Activated CD4-positive, alpha-beta T cell treated with anti-CD3 and anti-CD28 coated beads for 1 hour (primary cell): ENCODE data around the gene ALOX15B.

ENCODE experiments used
- DNase-seq: peaks from one replicate; pipeline ENCODE4 v3.0.0-alpha.2; 2020

Gene ALOX15B, protein sequence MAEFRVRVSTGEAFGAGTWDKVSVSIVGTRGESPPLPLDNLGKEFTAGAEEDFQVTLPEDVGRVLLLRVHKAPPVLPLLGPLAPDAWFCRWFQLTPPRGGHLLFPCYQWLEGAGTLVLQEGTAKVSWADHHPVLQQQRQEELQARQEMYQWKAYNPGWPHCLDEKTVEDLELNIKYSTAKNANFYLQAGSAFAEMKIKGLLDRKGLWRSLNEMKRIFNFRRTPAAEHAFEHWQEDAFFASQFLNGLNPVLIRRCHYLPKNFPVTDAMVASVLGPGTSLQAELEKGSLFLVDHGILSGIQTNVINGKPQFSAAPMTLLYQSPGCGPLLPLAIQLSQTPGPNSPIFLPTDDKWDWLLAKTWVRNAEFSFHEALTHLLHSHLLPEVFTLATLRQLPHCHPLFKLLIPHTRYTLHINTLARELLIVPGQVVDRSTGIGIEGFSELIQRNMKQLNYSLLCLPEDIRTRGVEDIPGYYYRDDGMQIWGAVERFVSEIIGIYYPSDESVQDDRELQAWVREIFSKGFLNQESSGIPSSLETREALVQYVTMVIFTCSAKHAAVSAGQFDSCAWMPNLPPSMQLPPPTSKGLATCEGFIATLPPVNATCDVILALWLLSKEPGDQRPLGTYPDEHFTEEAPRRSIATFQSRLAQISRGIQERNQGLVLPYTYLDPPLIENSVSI

DNA sequence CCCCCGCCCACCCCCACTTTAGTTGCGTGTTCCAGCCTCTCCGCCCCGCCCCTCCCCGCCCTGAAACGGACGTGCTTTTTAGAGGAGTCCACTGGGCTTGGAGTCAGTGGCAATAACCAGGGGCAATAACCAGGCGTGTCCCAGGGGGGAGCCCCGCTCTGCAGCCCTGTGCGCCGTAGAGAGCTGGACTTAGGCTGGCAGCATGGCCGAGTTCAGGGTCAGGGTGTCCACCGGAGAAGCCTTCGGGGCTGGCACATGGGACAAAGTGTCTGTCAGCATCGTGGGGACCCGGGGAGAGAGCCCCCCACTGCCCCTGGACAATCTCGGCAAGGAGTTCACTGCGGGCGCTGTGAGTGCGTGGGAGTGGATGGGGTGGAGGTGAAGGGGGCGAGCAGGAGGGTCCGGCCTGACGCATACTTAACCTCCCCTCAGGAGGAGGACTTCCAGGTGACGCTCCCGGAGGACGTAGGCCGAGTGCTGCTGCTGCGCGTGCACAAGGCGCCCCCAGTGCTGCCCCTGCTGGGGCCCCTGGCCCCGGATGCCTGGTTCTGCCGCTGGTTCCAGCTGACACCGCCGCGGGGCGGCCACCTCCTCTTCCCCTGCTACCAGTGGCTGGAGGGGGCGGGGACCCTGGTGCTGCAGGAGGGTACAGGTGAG is at the start of gene ALOX15B:
Gene ALOX15B (plus strand): TSS at position 106 of the 657 bp plus-strand sequence. CDS start 97 bp downstream, at position 203.
- DNase-seq: no peak

DNA sequence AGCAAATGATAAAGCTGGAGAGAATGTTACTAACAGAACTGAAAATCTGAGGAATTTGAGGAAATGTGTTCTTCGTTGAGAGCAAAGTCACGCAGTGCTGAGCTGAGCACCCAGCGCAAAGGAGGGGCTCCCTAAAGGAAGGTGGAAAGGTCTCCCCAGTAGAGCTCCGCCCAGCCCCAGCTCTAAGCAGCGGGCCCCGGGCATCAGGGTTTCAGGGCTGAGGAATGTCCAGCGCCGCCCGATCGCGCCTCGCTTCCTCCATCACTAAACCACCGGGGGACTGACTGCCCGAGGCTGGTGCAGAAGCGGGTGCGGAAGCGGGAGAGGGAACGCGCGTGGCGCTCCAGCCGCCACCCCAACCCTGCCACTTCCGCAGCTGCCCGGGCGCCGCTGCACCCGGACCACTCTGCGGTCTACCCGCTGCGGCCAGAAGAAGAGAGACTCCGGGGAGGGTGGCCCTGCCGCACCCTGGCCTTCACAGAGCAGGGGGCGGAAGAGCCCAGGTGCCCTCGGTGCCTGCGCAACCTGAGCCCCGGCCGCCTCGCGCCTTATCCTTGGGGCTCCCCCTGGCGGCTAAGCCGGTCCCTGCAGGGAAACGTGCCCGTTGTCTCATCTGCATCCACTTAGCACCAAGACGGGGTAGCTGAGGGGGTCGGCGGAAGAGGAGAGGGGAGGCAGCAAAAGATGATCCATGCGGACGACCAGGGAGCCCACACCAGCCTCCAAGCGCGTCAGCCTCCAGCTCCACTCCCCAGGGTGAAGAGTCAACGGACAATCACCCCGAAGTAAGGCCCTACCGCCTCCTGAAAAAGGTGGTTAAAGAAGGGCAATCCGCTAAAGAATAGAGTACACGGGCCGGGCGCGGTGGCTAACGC is 48.8 kb upstream of the ALOX15B start:
- DNase-seq: peak; percentile 88

DNA sequence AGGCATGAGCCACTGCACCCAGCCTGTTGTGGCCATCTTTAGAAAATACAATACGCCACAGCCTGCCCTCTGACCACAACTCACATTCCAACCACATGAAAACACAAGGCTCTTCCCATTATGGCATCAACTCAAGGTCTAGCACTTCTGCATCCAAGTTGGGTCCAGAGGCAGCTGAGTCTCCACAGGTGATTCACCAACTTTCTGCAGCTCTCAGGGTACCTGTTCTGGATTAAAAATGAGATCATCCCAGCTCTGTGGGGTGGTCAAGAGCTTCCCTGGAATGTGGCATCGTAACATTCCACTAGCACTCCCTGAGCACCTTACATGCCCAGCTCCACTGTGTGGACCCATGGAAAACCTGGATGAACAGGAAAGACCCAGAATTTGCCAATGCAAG is 46.3 kb upstream of the ALOX15B start:
- no peak for DNase-seq

DNA sequence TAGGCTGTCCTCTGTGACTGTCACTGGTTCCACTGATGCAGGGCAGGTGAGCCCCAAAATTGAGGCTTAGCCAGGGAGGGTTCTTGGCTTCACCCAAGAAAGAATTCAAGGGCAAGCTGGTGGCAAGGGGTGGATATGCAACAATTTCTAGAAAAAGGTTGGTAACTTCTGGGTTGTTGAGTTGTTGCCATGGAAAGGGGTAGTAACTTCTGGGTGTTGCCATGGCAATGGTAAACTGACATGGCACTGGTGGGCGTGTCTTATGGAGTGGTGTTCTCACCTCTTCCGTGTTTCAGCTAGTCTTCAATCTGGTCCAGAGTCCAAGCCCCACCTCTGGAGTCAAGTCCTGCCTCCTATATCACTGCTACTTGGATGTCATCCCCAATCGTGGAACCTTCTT is 45.9 kb upstream of the ALOX15B start:
- DNase-seq: no peak

DNA sequence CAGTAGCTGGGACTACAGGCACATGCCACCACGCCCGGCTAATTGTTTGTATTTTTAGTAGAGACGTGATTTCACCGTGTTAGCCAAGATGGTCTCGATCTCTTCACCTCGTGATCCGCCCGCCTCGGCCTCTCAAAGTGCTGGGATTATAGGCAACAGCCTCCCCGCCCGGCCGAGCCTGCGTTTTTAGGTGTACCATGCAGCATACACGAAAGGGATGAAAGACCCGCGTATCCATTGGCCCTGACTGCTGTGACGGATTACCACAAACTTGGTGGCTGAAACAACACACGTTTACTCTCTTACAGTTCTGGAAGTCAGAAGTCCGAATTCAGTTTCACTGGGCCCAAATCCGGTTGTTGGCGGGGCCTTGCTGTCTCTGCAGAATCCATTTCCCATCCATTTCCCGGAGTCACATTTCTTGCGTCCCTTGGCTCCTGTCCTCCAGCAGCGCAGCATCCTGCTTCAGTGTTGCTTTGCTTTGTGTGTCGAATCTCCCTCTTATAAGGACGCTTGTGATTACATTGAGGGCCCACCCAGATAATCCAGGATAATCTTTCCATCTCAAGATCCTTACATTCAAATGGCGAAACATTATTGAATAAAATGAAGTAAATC is 44.8 kb upstream of the ALOX15B start:
- DNase-seq: no peak

DNA sequence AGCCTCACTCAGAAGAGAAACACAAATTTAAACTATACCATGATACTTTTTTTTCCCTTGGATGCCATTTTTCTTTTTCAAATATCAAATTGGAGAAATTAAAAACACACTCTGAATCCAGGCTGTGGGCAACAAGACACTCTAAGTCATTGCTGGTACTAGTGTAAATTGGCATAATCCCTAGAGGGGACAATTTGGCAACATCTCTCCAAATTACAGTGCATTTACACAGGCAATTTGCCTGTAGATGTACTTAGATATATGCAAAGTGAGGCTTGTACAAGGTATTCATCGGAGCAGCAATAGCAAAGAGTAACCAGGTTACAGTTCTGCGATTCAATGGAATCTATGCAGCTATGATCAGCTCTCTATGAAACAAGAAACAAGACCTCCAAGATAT is 43.1 kb upstream of the ALOX15B start:
- no peak for DNase-seq

DNA sequence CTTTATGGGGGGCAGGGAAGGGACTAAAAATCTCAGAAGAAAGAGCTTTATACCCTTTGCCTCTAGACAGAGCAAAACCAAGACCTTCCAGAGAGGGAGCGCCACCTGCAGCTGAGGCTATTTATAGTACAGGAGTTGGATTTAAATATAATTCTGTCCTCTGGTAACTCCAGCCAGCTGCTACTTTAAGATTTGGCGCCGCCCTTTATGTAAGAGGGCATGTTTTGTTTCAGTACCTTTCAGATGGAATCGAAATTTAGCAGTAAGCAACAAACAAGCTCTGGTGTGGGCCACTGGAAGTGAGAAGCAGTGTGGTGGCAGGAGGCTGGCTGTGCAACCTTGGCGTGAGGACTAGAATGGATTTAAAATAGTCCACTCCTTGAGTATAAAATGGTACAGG is 41.7 kb upstream of the ALOX15B start:
- no peak for DNase-seq

DNA sequence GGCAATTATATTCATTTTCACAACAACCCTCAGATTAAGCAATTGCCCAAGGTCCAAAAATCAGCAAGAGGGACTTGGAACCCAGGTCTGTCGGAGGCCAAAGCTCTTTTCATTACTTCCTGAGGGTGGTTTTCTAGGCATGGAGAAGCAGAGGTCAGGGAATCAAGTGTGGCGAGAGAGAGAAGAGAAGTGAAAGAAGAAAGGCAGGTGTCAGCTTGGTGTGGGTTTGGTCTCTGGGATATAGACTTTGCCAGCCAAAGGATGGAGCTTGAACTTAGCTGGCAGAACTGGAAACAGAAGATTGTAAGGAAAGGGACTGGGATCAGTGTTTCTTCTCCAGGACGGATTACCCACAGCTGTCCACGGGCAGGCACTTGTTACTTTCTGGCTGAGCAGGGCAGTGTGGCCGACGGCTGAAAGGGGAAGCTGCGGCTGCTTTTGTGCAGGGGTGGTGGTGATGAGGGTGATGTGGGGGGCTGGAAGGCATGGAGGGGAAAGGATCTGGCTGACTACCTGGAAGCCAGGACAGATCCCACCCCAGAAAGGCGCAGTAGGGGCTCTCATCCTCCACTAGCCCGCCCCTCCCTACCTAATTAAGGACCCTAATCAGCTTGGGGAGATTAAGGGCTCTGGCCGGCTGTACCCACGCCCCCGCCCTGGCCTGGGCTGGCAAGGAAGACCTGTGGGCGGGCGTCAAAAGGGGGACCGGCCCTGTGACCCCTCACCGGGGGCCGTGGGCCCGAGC is 36.7 kb upstream of the ALOX15B start, which contains the start of gene GUCY2D:
Gene GUCY2D (plus strand): TSS at position 640 of the 745 bp plus-strand sequence. CDS start 433 bp downstream, outside the sequence.
- no peak for DNase-seq

DNA sequence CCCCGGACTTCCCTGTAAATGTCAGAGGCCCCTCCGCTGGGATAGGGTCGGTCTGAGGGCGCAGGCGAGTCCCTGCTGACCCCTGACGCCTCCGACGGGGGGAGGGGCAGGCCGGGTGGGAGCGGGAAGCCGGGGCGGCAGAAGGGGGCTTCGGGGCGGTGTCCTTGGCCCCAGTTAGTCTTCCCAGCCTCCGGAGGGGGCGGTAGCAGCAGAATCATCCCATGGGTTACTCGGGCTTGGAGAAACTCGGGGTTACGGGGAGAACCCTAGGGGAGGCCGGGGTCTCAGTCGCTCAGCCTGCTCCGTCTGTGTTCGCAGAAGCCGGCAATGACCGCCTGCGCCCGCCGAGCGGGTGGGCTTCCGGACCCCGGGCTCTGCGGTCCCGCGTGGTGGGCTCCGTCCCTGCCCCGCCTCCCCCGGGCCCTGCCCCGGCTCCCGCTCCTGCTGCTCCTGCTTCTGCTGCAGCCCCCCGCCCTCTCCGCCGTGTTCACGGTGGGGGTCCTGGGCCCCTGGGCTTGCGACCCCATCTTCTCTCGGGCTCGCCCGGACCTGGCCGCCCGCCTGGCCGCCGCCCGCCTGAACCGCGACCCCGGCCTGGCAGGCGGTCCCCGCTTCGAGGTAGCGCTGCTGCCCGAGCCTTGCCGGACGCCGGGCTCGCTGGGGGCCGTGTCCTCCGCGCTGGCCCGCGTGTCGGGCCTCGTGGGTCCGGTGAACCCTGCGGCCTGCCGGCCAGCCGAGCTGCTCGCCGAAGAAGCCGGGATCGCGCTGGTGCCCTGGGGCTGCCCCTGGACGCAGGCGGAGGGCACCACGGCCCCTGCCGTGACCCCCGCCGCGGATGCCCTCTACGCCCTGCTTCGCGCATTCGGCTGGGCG is 35.9 kb upstream of the ALOX15B start:
- DNase-seq: no peak

DNA sequence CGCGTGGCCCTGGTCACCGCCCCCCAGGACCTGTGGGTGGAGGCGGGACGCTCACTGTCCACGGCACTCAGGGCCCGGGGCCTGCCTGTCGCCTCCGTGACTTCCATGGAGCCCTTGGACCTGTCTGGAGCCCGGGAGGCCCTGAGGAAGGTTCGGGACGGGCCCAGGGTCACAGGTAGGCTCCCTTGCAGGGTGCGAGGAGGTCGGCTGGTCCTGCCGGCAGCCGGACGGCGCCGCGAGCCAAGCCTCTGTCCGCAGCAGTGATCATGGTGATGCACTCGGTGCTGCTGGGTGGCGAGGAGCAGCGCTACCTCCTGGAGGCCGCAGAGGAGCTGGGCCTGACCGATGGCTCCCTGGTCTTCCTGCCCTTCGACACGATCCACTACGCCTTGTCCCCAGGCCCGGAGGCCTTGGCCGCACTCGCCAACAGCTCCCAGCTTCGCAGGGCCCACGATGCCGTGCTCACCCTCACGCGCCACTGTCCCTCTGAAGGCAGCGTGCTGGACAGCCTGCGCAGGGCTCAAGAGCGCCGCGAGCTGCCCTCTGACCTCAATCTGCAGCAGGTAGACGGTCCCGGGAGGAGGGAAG is 35.2 kb upstream of the ALOX15B start:
- no peak for DNase-seq

DNA sequence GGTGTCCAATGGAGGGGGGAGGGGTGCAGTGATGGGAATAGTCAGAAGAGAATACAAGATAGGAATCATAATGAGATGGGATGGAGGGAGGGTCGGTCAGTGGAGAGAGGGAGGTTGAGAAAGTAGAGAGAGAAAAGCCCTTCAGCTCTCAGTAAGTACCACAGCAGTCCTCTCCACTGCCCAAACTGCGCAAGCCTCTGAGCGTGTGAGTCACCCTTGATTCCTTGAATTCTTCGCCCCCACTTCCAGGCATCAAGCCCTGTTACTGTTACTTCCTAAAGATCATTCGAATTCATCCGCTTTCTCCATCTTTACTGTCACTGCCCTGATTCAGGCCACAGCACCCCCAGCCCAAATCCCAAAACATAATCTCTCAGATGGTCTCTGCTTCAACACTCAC is 34.0 kb upstream of the ALOX15B start:
- DNase-seq: no peak

DNA sequence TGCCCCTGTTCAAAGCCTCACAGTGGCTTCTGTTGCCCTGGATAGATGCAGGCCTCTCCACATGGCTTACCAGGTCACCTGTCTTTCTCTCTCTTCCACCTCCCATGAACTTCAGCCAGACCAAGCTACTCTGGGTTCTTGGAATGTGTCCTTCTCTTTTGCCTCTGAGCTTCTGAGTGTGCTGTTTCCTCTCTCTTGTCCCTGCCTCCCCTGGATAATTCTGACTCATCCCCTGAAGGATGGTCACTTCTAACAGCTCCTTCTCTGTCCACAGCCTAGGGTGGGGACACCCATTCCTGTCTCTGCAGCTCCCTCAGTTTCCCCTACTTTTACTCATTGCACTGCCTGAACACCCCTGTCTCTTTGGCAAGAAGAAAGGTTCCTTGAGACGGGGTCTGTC is 33.5 kb upstream of the ALOX15B start:
- DNase-seq: no peak

DNA sequence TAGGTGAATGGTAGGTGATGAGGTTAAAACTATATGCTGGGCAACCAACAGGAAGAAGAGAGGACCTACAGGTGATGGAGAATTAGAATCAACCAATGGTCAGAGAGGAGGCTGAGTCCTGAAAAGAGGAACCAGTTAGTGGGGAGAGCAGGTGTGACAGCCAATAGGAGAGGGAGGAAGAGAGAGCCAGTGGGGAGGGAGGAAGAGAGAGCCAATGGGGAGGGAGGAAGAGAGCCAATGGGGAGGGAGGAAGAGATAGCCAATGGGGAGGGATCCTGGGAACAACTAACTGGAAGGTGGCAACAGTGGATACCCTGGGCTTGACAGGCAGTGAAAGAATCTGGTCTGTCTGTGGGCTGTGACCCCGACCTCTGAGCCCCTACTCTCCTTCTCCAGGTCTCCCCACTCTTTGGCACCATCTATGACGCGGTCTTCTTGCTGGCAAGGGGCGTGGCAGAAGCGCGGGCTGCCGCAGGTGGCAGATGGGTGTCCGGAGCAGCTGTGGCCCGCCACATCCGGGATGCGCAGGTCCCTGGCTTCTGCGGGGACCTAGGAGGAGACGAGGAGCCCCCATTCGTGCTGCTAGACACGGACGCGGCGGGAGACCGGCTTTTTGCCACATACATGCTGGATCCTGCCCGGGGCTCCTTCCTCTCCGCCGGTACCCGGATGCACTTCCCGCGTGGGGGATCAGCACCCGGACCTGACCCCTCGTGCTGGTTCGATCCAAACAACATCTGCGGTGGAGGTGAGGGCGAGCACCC is 32.7 kb upstream of the ALOX15B start:
- DNase-seq: no peak

DNA sequence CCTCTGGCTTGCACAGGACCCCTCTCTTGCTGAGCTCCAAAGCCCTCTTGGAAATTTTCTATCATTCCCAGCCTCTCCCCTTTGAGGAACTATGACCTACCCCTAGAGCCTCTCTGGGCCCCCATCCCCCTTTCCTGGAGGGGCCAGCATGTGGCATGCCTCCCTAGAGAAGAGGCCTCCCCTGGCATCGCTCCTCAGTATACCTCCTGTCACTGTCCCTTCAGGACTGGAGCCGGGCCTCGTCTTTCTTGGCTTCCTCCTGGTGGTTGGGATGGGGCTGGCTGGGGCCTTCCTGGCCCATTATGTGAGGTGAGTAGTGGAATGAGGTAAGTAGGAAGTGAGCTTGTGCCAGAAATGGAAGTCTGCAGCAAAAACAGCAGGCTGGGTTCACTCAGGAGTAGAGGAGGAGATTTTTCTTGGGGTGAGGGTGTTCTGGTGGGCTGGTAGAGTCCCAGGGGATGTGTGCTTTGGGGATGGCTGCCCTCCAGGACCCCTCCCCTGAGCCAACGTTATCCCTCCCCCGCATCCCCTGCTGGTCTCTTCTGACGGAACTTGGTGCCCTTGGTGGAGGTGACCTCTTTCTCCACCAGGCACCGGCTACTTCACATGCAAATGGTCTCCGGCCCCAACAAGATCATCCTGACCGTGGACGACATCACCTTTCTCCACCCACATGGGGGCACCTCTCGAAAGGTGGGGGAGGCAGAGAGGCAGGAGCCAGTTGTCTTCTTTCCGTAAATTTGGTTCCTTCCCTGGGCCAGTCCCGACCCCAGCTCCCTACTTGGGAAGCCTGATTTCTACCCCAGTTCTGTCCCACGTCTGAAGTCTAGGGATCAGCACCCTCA is 31.8 kb upstream of the ALOX15B start:
- DNase-seq: no peak

DNA sequence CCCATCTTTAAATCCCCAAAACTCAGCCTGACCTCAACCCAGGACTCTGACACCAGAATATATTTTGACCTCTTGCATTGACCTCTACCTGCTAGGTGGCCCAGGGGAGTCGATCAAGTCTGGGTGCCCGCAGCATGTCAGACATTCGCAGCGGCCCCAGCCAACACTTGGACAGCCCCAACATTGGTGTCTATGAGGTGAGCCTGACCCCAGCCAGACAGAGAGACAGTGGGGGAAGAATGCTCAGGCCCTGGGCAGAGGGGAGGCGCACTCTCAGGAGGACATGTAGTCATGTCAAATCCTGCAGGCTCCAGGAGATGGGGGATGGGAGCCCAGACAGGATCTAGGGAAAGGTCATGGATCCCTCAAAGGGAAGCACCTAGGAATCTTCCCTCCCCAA is 31.0 kb upstream of the ALOX15B start:
- no peak for DNase-seq

DNA sequence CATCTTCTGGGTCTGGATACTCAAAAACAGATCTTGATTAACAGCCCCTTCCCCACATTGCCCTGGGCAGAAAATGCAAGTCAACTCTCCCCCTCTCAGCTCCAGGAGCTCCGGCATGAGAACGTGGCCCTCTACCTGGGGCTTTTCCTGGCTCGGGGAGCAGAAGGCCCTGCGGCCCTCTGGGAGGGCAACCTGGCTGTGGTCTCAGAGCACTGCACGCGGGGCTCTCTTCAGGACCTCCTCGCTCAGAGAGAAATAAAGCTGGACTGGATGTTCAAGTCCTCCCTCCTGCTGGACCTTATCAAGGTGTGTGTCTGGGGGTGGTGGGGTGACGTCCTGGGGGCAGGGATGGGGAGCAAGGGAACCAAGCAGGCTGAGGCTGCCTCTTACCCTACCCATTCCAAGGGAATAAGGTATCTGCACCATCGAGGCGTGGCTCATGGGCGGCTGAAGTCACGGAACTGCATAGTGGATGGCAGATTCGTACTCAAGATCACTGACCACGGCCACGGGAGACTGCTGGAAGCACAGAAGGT is 26.7 kb upstream of the ALOX15B start:
- no peak for DNase-seq

DNA sequence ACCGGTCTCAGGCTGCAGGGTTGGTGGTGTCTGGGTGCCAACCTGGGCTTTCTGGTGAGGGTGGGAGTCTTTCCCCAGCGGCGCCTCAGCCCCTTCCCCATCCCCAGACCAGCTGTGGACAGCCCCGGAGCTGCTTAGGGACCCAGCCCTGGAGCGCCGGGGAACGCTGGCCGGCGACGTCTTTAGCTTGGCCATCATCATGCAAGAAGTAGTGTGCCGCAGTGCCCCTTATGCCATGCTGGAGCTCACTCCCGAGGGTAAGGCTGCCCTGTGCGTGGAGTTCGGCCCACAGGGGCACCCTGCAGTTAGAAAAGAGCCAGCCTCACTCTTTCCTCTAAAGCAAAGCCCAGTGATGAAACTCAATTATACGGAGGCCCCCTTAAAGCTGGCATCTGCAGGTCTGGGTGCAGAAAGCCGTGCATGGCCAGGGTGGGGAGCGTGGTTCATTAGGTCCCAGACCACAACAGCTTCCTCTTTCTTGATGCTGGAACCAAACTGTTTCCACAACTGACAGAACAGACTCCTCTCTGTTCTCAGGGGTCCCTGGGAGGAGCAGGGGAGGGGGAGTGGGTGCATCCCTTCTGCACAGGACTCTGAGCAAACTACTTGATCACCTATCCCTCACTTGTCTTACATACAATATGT is 25.7 kb upstream of the ALOX15B start:
- DNase-seq: no peak
